ENCODE measurements around the gene POTEF. TPM values are rescaled to one million over a fixed set of nuclear protein-coding genes. Genes with fewer than 3 reads are reported as not detected.
"Not testable (repeated sequence)": the region's sequence is repeated elsewhere in the genome, so short reads cannot be mapped to it uniquely, and the experiment has no call there.

Gene POTEF
- total RNA-seq, 1 donor from 2014 or later, result 8.4 TPM

DNA sequence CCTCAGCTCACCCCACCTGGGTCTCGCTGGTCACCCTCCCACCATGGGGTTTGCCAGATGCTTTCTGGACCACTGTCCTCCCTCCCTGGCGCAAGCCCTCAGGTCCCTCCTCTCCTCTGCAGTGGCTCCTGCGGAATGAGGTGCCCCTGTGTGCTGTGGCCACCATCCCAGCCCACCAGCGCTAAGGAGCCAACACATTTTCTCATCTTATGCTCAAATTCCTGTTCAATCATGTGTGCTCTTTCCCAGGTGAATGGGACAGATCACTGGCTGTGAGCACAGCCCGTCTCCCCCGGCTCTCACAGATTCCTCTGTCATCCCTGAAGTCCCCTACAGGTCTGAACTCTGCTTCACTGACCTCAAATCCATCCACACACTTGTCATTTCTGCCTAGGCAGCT is 31.1 kb upstream of the POTEF start:
- H3K4me1 Mint-ChIP-seq (ENCODE audit: low read depth), result no peaks in the 10 kb centered on the region
- TF ChIP-seq, protein P1, sequence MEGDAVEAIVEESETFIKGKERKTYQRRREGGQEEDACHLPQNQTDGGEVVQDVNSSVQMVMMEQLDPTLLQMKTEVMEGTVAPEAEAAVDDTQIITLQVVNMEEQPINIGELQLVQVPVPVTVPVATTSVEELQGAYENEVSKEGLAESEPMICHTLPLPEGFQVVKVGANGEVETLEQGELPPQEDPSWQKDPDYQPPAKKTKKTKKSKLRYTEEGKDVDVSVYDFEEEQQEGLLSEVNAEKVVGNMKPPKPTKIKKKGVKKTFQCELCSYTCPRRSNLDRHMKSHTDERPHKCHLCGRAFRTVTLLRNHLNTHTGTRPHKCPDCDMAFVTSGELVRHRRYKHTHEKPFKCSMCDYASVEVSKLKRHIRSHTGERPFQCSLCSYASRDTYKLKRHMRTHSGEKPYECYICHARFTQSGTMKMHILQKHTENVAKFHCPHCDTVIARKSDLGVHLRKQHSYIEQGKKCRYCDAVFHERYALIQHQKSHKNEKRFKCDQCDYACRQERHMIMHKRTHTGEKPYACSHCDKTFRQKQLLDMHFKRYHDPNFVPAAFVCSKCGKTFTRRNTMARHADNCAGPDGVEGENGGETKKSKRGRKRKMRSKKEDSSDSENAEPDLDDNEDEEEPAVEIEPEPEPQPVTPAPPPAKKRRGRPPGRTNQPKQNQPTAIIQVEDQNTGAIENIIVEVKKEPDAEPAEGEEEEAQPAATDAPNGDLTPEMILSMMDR (IDR thresholded peaks at IDR 0.05), result no peak
- H3K27me3 Mint-ChIP-seq (ENCODE audit: low read depth), result no peaks in the 10 kb centered on the region
- DNase-seq (ENCODE audit: low spot score), result no peak
- no peaks in the 10 kb centered on the region for H3K9me3 Mint-ChIP-seq (ENCODE audit: low read depth)
- no peak overlapping the region for H3K27ac Mint-ChIP-seq (ENCODE audit: unreplicated experiment)
- peaks cover 7% of the 10 kb centered on the region for H3K36me3 Mint-ChIP-seq (ENCODE audit: low read depth)
- H3K4me3 Mint-ChIP-seq (ENCODE audit: unreplicated experiment), result no peak overlapping the region

- H3K4me1 Mint-ChIP-seq (ENCODE audit: low read depth); H3K27ac Mint-ChIP-seq (ENCODE audit: unreplicated experiment); H3K27me3 Mint-ChIP-seq (ENCODE audit: low read depth); H3K4me3 Mint-ChIP-seq (ENCODE audit: unreplicated experiment); H3K36me3 Mint-ChIP-seq (ENCODE audit: low read depth); DNase-seq (ENCODE audit: low spot score); H3K9me3 Mint-ChIP-seq (ENCODE audit: low read depth): not testable (repeated sequence)
These were observed 30.4 kb upstream of the POTEF start for GRCh38 chr2:130159376-130159775.

DNA sequence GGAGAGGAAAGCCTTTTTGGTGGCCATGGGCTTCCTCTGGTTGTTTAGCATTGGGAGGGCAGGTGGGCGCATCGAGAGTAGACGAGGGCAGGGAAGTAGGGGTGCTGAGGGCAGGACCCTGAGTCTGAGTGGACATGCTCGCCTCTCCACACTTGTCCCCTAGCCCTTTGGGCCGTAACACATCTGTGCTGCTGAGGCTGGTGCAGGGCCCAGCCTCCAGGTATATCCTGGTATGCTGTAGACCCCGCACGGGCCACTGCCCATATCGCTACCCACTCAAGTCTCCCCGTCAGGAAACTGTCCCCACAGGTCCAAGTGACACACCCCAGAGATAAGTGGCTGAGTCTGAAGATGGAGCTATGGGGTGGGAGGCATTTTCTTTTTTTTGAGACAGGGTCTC is 29.6 kb upstream of the POTEF start:
- Mint-ChIP-seq H3K36me3 (ENCODE audit: low read depth) (peaks cover 2% of the 10 kb centered on the region), H3K27me3 (ENCODE audit: low read depth) (no peaks in the 10 kb centered on the region), H3K27ac (ENCODE audit: unreplicated experiment) (no peak overlapping the region), H3K4me3 (ENCODE audit: unreplicated experiment) (no peak overlapping the region), H3K9me3 (ENCODE audit: low read depth) (no peaks in the 10 kb centered on the region), H3K4me1 (ENCODE audit: low read depth) (no peaks in the 10 kb centered on the region)
- TF ChIP-seq, protein P1 (IDR thresholded peaks at IDR 0.05), result no peak
- no peak for DNase-seq (ENCODE audit: low spot score)

DNA sequence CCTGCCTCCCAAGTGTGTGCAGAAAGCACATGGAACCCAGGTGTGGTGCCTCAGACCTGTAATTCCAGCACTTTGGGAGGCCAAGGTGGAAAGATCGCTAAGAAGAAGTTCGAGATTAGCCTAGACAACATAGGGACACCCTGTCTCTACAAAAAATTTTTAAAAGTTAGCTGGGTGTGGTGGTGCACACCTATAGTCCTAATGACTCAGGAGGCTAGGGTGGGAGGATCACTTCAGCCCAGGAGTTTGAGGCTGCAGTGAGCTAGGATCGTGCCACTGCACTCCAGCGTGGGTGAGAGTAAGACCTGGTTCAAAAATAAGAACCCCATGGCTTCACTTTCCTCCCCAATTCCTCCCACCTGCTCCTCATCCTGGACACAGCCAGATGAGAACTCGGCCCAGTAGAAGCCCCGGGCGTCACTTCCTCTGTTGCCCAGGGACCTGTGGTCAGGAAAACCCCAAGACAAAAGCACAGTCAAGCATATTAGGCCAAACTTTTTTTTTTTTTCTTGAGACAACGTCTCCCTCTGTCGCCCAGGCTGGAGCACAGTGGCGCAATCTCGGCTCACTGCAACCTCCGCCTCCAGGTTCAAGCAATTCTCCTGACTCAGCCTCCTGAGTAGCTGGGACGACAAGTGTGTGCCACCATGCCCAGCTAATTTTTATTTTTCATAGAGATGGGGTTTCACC is 28.9 kb upstream of the POTEF start:
- H3K27ac Mint-ChIP-seq (ENCODE audit: unreplicated experiment); H3K27me3 Mint-ChIP-seq (ENCODE audit: low read depth); H3K4me1 Mint-ChIP-seq (ENCODE audit: low read depth); H3K9me3 Mint-ChIP-seq (ENCODE audit: low read depth); H3K4me3 Mint-ChIP-seq (ENCODE audit: unreplicated experiment); H3K36me3 Mint-ChIP-seq (ENCODE audit: low read depth); DNase-seq (ENCODE audit: low spot score): not testable (repeated sequence)

DNA sequence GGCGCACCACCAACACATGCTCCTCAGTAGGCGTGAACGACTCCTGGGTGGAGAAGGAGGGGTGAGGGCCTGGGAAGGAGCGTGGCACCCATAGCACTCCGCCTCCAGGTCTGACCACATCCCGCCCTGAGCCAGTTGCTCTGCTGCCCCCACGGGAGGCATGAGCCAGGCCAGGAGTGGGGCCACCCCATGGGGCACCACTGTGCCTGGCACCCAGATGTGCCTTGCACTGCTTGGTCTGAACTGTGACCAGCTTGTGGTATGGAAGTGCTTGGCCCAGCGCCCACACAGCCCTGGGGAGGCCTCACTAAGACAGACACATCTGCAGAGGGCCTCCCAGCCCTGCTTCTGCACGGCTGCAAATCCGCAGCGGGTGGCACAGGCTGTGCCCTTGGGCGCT is 28.3 kb upstream of the POTEF start:
- not testable (repeated sequence) for H3K4me3 Mint-ChIP-seq (ENCODE audit: unreplicated experiment); H3K27me3 Mint-ChIP-seq (ENCODE audit: low read depth); H3K9me3 Mint-ChIP-seq (ENCODE audit: low read depth); H3K27ac Mint-ChIP-seq (ENCODE audit: unreplicated experiment); H3K36me3 Mint-ChIP-seq (ENCODE audit: low read depth); H3K4me1 Mint-ChIP-seq (ENCODE audit: low read depth)
- DNase-seq (ENCODE audit: low spot score), result peak; percentile 67

GRCh38 chr2:130156624-130157004 is 27.6 kb upstream of the POTEF start:
- peak; percentile 42 for DNase-seq (ENCODE audit: low spot score)
- Mint-ChIP-seq H3K4me3 (ENCODE audit: unreplicated experiment) (no peak overlapping the region), H3K36me3 (ENCODE audit: low read depth) (peaks cover 6% of the 10 kb centered on the region), H3K4me1 (ENCODE audit: low read depth) (no peaks in the 10 kb centered on the region), H3K27me3 (ENCODE audit: low read depth) (no peaks in the 10 kb centered on the region), H3K9me3 (ENCODE audit: low read depth) (no peaks in the 10 kb centered on the region), H3K27ac (ENCODE audit: unreplicated experiment) (no peak overlapping the region)
- TF ChIP-seq, protein P1 (IDR thresholded peaks at IDR 0.05), result no peak

DNA sequence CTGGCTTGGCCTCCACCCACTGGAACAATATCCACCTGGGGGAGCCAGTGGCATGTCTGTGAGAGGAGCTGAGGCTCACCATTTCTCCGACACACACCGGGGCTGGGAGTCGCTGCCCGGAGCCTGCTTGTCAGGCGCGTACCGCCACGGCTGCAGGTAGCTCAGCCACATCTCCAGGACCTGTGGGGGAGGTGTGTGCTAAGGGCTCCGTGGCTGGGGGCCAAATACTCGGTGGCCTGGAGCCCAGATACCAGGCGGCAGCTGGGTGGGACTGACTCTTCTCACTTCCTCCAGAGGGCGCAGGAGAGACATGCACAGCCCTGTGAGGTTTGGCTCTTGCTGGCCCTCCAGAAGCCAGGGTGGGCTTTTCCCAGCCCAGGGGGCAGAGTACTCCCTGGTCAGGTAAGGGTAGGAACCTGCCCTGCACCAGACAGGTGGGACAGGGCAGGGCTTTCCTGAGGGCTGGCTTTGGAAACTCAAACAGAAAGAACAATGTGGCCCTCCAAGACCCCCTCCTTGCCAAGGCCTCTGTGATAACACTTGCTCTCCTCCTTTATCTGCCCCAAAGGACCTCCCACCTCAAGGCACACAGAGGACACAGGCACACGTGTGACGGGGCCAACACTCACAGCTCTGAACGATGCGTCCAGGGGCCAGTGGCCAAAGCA is 27.1 kb upstream of the POTEF start:
- H3K27ac Mint-ChIP-seq (ENCODE audit: unreplicated experiment); H3K9me3 Mint-ChIP-seq (ENCODE audit: low read depth); H3K36me3 Mint-ChIP-seq (ENCODE audit: low read depth); H3K4me1 Mint-ChIP-seq (ENCODE audit: low read depth); H3K27me3 Mint-ChIP-seq (ENCODE audit: low read depth); H3K4me3 Mint-ChIP-seq (ENCODE audit: unreplicated experiment): not testable (repeated sequence)
- DNase-seq (ENCODE audit: low spot score), result peak; percentile 75
- TF ChIP-seq, protein P1 (IDR thresholded peaks at IDR 0.05), result peak; percentile 75

Data from chondrocyte (in vitro differentiated cells).